ENCODE data around the gene PEX11B.

The PEX11B gene

DNA sequence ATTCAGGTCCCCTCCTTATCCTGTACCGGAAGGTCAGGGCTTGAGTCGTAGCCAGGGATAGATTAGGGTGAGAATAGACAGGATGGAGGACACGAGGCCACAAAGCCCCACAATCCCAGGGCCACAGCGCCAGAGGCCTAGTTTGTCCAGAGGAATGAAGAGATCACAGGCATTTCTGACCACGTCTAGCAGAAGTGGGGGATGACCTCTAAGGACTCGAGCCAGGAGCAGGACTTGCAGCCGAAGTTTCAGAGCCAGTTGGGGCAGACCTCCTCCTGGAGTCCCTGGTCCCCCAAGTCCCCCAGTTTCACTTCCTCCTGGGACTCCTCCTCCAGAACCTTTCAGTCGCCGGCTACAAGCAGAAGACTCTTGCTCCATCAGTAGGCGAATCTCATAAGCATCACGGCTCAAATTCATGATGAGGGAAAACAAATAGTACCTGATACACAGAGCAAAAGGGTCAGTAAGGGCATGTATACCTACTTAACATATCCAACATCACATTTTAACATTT is 6.3 kb downstream of the PEX11B start:
- no peak overlapping the region for H3K4me3 ChIP-seq (ENCODE audit: low read depth in 1 of 2, low read length in 2 of 2)
- TF ChIP-seq, protein P1, sequence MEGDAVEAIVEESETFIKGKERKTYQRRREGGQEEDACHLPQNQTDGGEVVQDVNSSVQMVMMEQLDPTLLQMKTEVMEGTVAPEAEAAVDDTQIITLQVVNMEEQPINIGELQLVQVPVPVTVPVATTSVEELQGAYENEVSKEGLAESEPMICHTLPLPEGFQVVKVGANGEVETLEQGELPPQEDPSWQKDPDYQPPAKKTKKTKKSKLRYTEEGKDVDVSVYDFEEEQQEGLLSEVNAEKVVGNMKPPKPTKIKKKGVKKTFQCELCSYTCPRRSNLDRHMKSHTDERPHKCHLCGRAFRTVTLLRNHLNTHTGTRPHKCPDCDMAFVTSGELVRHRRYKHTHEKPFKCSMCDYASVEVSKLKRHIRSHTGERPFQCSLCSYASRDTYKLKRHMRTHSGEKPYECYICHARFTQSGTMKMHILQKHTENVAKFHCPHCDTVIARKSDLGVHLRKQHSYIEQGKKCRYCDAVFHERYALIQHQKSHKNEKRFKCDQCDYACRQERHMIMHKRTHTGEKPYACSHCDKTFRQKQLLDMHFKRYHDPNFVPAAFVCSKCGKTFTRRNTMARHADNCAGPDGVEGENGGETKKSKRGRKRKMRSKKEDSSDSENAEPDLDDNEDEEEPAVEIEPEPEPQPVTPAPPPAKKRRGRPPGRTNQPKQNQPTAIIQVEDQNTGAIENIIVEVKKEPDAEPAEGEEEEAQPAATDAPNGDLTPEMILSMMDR (IDR thresholded peaks at IDR 0.05; ENCODE audit: borderline replicate concordance, extremely low read depth, low read length, poor library complexity, severe bottlenecking): no peak
- TF ChIP-seq EZH2 (IDR thresholded peaks at IDR 0.05; ENCODE audit: borderline replicate concordance, low read depth, low read length, severe bottlenecking): no peak
- H3K9me3 ChIP-seq (ENCODE audit: insufficient read depth, low read length, severe bottlenecking): no peaks in the 10 kb centered on the region
- ATAC-seq (ENCODE audit: insufficient read depth, low read depth): no peak
- H3K27me3 ChIP-seq (ENCODE audit: insufficient read depth, low read length, poor library complexity): no peaks in the 10 kb centered on the region
- H3K4me1 ChIP-seq (ENCODE audit: insufficient read depth, low read length): peaks cover 12% of the 10 kb centered on the region
- no peak overlapping the region for H3K27ac ChIP-seq (ENCODE audit: low read length)
- H3K79me2 ChIP-seq (ENCODE audit: insufficient read depth, low read length): no peaks in the 10 kb centered on the region
- H4K20me1 ChIP-seq (ENCODE audit: insufficient read depth, low read length): no peaks in the 10 kb centered on the region
- no peak overlapping the region for H2AFZ ChIP-seq (ENCODE audit: low read depth, low read length)
- no peak for DNase-seq
- no peak overlapping the region for H3K4me2 ChIP-seq (ENCODE audit: insufficient read depth, low read length)
- H3K9ac ChIP-seq (ENCODE audit: low read depth, low read length): no peak overlapping the region
- peaks cover 31% of the 10 kb centered on the region for H3K36me3 ChIP-seq (ENCODE audit: insufficient read depth, low read length)

DNA sequence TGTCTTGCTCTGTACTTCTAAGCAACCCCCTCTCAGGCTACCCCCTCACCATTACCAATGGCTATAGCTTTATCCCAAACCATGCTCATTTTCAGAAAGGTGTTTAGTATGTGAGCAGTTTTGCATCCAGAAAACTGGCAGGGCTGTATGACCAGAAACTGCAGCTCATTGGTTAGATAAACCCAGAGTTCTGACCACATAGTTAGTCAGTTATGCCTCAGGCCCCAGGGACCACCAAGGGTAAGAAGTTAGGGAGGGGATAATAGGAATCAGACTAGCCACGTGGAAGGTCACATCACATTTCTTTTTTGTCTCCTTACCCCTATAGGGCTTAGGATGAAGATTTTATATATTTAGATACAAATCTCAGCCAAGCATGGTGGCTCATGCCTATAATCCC is 9.9 kb downstream of the PEX11B start:
- Histone ChIP-seq H3K4me1 (ENCODE audit: insufficient read depth, low read length) (no peaks in the 10 kb centered on the region), H3K4me3 (ENCODE audit: low read depth in 1 of 2, low read length in 2 of 2) (no peak overlapping the region), H3K4me2 (ENCODE audit: insufficient read depth, low read length) (no peak overlapping the region), H3K27ac (ENCODE audit: low read length) (no peak overlapping the region), H3K9me3 (ENCODE audit: insufficient read depth, low read length, severe bottlenecking) (no peaks in the 10 kb centered on the region), H3K79me2 (ENCODE audit: insufficient read depth, low read length) (no peaks in the 10 kb centered on the region), H3K27me3 (ENCODE audit: insufficient read depth, low read length, poor library complexity) (no peaks in the 10 kb centered on the region), H4K20me1 (ENCODE audit: insufficient read depth, low read length) (no peaks in the 10 kb centered on the region), H2AFZ (ENCODE audit: low read depth, low read length) (no peak overlapping the region), H3K9ac (ENCODE audit: low read depth, low read length) (no peak overlapping the region), H3K36me3 (ENCODE audit: insufficient read depth, low read length) (peaks cover 20% of the 10 kb centered on the region)
- no peak for DNase-seq
- no peak for ATAC-seq (ENCODE audit: insufficient read depth, low read depth)
- TF ChIP-seq EZH2 (IDR thresholded peaks at IDR 0.05; ENCODE audit: borderline replicate concordance, low read depth, low read length, severe bottlenecking): no peak
- TF ChIP-seq, protein P1 (IDR thresholded peaks at IDR 0.05; ENCODE audit: borderline replicate concordance, extremely low read depth, low read length, poor library complexity, severe bottlenecking): no peak

DNA sequence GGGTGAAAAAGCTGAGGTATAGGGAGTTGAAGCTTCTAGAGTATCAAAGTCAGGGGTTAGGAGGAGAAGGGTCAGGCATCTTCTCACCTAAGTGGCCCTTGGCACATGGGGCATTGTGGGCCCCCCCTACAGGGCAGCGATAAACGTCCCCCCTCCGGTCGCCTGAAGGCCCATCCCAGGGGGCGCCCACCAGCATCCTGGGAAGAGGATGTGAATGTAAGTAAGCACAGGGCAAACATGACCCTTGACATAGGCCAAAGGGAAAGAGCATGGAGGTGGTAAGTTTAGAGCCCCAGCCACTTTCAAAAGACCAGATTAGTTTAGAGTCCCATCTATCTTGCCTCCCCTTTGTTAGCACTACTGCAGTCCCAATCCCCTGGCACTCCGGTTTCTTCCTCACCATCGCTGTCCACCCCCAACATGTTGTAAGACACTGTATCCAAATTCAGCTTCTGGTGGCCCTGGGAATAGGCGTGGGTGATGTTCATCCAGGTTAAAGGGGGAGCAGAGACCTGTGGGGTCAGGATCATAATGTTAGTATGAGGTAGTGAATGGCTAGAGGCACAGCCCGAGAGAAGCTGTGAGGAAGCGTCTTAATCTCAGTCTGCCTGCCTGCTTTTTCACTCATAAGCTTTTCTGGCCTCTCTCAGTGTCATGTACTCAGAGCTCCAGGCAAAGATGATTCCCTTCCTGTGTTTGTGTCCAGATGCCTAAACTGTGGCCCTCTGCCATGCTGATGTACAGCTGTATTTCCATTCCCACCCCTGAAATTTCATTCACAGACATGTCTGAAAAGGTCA is 11.4 kb downstream of the PEX11B start:
- Histone ChIP-seq H3K9ac (ENCODE audit: low read depth, low read length) (no peak overlapping the region), H4K20me1 (ENCODE audit: insufficient read depth, low read length) (no peaks in the 10 kb centered on the region), H2AFZ (ENCODE audit: low read depth, low read length) (no peak overlapping the region), H3K4me2 (ENCODE audit: insufficient read depth, low read length) (no peak overlapping the region), H3K27me3 (ENCODE audit: insufficient read depth, low read length, poor library complexity) (no peaks in the 10 kb centered on the region), H3K79me2 (ENCODE audit: insufficient read depth, low read length) (no peaks in the 10 kb centered on the region), H3K4me1 (ENCODE audit: insufficient read depth, low read length) (no peaks in the 10 kb centered on the region), H3K36me3 (ENCODE audit: insufficient read depth, low read length) (peaks cover 15% of the 10 kb centered on the region), H3K4me3 (ENCODE audit: low read depth in 1 of 2, low read length in 2 of 2) (no peak overlapping the region), H3K27ac (ENCODE audit: low read length) (no peak overlapping the region), H3K9me3 (ENCODE audit: insufficient read depth, low read length, severe bottlenecking) (no peaks in the 10 kb centered on the region)
- DNase-seq: no peak
- no peak for ATAC-seq (ENCODE audit: insufficient read depth, low read depth)
- TF ChIP-seq, protein P1 (IDR thresholded peaks at IDR 0.05; ENCODE audit: borderline replicate concordance, extremely low read depth, low read length, poor library complexity, severe bottlenecking): no peak
- no peak for TF ChIP-seq EZH2 (IDR thresholded peaks at IDR 0.05; ENCODE audit: borderline replicate concordance, low read depth, low read length, severe bottlenecking)

Data from DND-41 (cell line).